ENCODE results near the gene ASB2. TPM values are rescaled to one million over a fixed set of nuclear protein-coding genes. Genes with fewer than 3 reads are reported as not detected.

ASB2 gene
- total and polyA plus RNA-seq, 2 of the 8 experiments (the other 6 are each of a cell fraction or from before 2014, with no cell fraction given), result 1.0 to 2.1 TPM

- WGBS, 2 experiments (ENCODE audit: extremely low coverage in 1 of 2, insufficient coverage in 1 of 2, insufficient read length in 1 of 2, insufficient replicate concordance in 2 of 2, low coverage in 1 of 2, low lambda C conversion rate in 2 of 2, missing lambda C conversion rate in 1 of 2), result 79% methylated on average over 14 of the region's 14 CpGs; no CpG with 5 or more reads in 1 of the 2 experiments
These were observed 23.1 kb downstream of the ASB2 start for GRCh38 chr14:93953263-93953662.

More at GRCh38 chr14:93953263-93953662, 23.1 kb downstream of the ASB2 start:
- H3K14ac ChIP-seq (ENCODE audit: insufficient read length), result no peak overlapping the region
- H2BK120ac ChIP-seq (replicated peaks; ENCODE audit: low read depth, low read length), result no peak overlapping the region
- FAIRE-seq (no peak), DNase-seq (ENCODE audit: low read depth in 1 of 2, low spot score in 2 of 2) (peak in 1 of 2 experiments; percentile 65)
- no peak overlapping the region for H3K4me2 ChIP-seq (ENCODE audit: insufficient read depth in 1 of 2, low read depth in 2 of 2, low read length in 2 of 2)
- H3K18ac ChIP-seq (ENCODE audit: extremely low read depth, low read length), result no peak overlapping the region
- H3K27me3 ChIP-seq (replicated peaks in 1 of 4; ENCODE audit: control insufficient read depth in 3 of 4, extremely low read depth in 1 of 4, insufficient read depth in 3 of 4, low read length in 3 of 4), result no peaks in the 10 kb centered on the region
- no peak overlapping the region for H3K4ac ChIP-seq (replicated peaks; ENCODE audit: insufficient read length, low read depth, low read length)
- no peak overlapping the region for H3K9ac ChIP-seq (replicated peaks in 1 of 4; ENCODE audit: extremely low read depth in 1 of 4, low read depth in 3 of 4, low read length in 3 of 4)
- H3K56ac ChIP-seq (replicated peaks; ENCODE audit: insufficient read length, low read depth, low read length), result no peak overlapping the region
- no peaks in the 10 kb centered on the region for H3K23me2 ChIP-seq (ENCODE audit: low read depth, low read length)
- no peaks in the 10 kb centered on the region for H4K20me1 ChIP-seq (replicated peaks in 1 of 2; ENCODE audit: control insufficient read depth in 1 of 2, insufficient read depth in 2 of 2, low read length in 2 of 2)
- no peak overlapping the region for H4K5ac ChIP-seq (ENCODE audit: insufficient read length, low read depth, low read length)
- no peaks in the 10 kb centered on the region; a peak in 1 of 8 replicates for H3K36me3 ChIP-seq (ENCODE audit: control insufficient read depth in 2 of 4, insufficient read depth in 4 of 4, low read length in 3 of 4)
- H3K27ac ChIP-seq (ENCODE audit: low read depth, low read length), result no peak overlapping the region
- CTCF ChIA-PET (ENCODE audit: partially characterized antibody), result interaction anchor here (0.8 to 20.5 kb wide), 11 partner anchors 10 to 190 kb away, joined by 3 to 484 read pairs (median 6); partner anchors contain the start of genes ASB2, CCDC197, DDX24 and IFI27L1
- H3K79me1 ChIP-seq (ENCODE audit: low read depth, low read length), result no peaks in the 10 kb centered on the region
- no peaks in the 10 kb centered on the region for H3K79me2 ChIP-seq (ENCODE audit: control insufficient read depth in 1 of 2, insufficient read depth in 2 of 2, low read length in 2 of 2)
- no peak overlapping the region for H2AK5ac ChIP-seq (ENCODE audit: low read depth, low read length)
- peak overlapping the region; percentile 16; the same call in 1 of the 2 replicates for H2BK5ac ChIP-seq (ENCODE audit: low read depth, low read length)
- H2AFZ ChIP-seq (ENCODE audit: low read length), result no peak overlapping the region
- H3K4me3 ChIP-seq (ENCODE audit: extremely low read depth in 1 of 4, insufficient read depth in 2 of 4, low read depth in 3 of 4, low read length in 4 of 4), result no peak overlapping the region
- POLR2A ChIA-PET (ENCODE audit: partially characterized antibody), result interaction anchor here (1.5 kb wide), 1 partner anchor 17 kb away, joined by 4 read pairs; no protein-coding TSS in a partner anchor
- H4K91ac ChIP-seq (replicated peaks; ENCODE audit: insufficient read length, low read length), result no peak overlapping the region
- peak; percentile 38 to 54 for TF ChIP-seq RAD21 (IDR thresholded peaks at IDR 0.05 in 1 of 2, conservative IDR thresholded peaks at IDR 0.05 in 1 of 2; ENCODE audit: low read depth in 2 of 2, low read length in 2 of 2)
- no peak for TF ChIP-seq JUN (IDR thresholded peaks at IDR 0.05; ENCODE audit: low read depth, low read length)
- TF ChIP-seq, protein P1, sequence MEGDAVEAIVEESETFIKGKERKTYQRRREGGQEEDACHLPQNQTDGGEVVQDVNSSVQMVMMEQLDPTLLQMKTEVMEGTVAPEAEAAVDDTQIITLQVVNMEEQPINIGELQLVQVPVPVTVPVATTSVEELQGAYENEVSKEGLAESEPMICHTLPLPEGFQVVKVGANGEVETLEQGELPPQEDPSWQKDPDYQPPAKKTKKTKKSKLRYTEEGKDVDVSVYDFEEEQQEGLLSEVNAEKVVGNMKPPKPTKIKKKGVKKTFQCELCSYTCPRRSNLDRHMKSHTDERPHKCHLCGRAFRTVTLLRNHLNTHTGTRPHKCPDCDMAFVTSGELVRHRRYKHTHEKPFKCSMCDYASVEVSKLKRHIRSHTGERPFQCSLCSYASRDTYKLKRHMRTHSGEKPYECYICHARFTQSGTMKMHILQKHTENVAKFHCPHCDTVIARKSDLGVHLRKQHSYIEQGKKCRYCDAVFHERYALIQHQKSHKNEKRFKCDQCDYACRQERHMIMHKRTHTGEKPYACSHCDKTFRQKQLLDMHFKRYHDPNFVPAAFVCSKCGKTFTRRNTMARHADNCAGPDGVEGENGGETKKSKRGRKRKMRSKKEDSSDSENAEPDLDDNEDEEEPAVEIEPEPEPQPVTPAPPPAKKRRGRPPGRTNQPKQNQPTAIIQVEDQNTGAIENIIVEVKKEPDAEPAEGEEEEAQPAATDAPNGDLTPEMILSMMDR (IDR thresholded peaks at IDR 0.05; ENCODE audit: control extremely low read depth in 1 of 3, insufficient read depth in 1 of 3, low read depth in 1 of 3, low read length in 3 of 3), result peak; percentile 44 to 59 (median 55)
- TF ChIP-seq, protein P2, sequence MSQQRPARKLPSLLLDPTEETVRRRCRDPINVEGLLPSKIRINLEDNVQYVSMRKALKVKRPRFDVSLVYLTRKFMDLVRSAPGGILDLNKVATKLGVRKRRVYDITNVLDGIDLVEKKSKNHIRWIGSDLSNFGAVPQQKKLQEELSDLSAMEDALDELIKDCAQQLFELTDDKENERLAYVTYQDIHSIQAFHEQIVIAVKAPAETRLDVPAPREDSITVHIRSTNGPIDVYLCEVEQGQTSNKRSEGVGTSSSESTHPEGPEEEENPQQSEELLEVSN (IDR thresholded peaks at IDR 0.05), result no peak
- TF ChIP-seq, protein P3, sequence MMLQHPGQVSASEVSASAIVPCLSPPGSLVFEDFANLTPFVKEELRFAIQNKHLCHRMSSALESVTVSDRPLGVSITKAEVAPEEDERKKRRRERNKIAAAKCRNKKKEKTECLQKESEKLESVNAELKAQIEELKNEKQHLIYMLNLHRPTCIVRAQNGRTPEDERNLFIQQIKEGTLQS (IDR thresholded peaks at IDR 0.05; ENCODE audit: insufficient read depth, low read depth, low read length), result no peak
- TF ChIP-seq BCL11A (IDR thresholded peaks at IDR 0.05; ENCODE audit: low read depth in 2 of 2, low read length in 2 of 2), result no peak
- H3K9me3 ChIP-seq (ENCODE audit: insufficient read depth in 2 of 2, low read depth in 1 of 2, low read length in 1 of 2), result no peaks in the 10 kb centered on the region
- H3K23ac ChIP-seq (ENCODE audit: insufficient read length), result no peak overlapping the region
- H2BK20ac ChIP-seq (ENCODE audit: low read length), result no peak overlapping the region
- peak overlapping the region; percentile 19; the same call in 1 of the 2 replicates for H2BK15ac ChIP-seq (ENCODE audit: low read length)
- H4K8ac ChIP-seq (ENCODE audit: extremely low read depth, insufficient read depth, low read length), result no peak overlapping the region
- no peak overlapping the region for H2BK12ac ChIP-seq (ENCODE audit: low read depth, low read length)
- peaks cover 0 to 12% (median 4%) of the 10 kb centered on the region in 4 experiments; a peak in 3 of 7 replicates for H3K4me1 ChIP-seq (replicated peaks in 1 of 4; ENCODE audit: control insufficient read depth in 3 of 4, insufficient read depth in 4 of 4, low read length in 3 of 4)
